GM18499 (cell line): ENCODE measurements around the gene NOP9.

ENCODE experiments used
- ATAC-seq: cut with Tn5 transposase; IDR thresholded peaks from one replicate; pipeline ENCODE4 v1.9.1; 2021; ENCODE audit warnings: moderate number of reproducible peaks; ENCODE audit not compliant: insufficient read depth, unreplicated experiment

Gene NOP9

DNA sequence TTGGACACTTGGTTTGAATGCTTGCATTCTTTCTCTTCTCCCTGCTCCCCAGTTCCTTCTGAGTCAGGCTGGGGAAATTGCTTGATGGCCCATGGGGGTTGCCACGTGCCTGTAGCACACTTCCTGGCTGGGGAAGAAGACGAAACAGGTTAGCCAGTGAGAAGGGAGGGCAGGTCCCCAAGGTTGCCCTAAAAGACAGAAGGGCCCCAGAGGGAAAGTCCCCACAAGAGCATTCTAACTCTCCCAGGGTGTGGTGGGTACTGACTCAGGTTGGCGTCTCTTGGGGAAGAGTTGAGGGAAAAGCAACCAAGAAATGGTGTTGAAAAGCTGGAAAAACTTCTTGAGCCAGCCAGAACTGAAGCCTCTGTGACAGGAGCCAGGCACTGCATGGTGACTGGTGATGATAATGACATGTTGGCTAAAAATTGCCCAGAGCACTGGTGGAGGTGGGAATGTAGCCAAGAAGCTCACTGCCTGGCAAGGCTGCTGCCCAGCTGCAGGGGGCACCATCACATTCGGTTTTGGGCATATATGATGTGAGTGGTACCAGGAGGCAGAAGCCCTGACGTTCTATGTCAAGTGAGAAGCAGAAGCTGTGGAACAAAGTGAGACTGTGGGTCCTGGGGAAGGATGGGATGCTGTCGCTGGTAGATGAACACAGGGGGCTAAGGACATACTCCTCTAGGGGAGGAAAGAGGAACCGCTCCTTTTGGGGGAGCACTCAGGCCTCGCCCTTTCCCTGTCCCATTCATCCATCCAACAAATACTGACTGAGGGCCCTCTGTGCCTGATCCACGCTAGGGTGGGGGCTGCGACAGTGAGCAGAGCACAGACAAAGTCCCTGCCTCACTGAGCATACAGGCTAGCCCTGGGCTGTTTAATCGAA is 20.1 kb upstream of the NOP9 start:
- no peak for ATAC-seq

DNA sequence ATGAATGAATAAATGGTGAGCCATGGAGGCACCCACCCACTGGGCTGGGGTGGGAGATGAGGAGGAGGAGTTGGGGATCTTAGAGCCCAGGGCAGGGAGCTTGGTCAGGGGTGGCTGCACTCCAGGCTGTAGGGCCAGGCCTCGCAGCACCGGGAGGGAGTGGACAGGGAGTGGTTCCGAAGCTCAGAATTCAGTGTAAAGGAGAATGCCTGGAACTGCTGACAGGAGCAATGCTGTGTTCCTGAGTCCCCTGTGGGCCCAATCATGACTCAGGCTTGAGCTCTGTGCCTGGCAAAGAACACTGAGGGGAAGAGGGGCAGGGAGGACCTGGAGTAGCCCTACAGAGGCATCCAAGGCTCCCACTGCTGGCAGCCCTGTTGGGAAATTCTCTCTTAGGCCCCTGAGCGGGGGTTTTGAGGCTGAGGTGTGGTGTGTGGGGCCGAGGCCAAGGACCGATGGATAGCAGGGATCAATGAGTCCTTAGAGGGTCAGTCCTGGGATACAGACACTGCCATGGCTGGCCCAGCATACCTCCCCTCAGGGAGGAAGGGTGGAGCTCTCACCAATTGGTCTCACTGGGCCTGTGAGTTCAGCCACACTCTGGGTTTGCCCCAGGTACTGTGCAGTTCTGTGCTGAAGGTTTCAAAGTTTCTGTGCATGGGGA is 18.7 kb upstream of the NOP9 start:
- ATAC-seq = no peak

DNA sequence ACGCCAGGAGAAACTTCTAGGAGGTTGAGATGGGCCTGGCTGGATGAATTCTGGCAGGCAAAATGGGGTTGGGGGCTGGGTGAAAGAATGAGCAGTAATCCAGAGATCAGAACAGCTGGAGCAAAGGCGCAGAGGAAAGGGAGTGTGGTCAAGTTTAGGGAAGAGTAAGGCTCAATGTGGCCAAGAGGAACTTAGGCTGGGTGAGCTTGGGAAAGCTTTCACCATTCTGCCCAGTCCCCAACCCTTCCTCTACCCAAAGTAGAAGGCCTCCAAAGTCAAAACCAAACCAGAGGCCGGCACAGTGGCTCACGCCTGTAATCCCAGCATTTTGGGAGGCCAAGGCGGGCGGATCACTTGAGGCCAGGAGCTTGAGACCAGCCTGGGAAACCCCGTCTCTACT is 18.0 kb upstream of the NOP9 start:
- ATAC-seq = no peak

DNA sequence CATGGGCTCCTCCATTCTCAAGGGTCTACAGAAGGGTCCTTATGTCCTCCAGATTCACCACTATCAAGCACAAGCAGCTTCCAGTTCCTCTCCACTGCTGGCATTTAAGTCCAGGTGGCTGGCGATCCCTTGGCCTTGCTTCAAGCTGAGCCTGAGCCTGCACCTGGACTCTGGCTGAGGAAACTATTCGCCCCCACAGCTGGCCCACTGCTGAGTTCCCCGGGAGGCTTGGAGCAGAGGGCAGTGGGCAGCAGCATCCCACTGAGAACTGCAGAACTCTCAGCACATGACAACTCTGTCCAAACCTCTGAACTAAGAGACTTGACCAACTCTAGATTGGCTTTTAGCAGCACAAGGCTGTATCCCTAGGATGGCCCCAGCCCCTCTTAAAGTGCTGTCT is 16.9 kb upstream of the NOP9 start:
- no peak for ATAC-seq

DNA sequence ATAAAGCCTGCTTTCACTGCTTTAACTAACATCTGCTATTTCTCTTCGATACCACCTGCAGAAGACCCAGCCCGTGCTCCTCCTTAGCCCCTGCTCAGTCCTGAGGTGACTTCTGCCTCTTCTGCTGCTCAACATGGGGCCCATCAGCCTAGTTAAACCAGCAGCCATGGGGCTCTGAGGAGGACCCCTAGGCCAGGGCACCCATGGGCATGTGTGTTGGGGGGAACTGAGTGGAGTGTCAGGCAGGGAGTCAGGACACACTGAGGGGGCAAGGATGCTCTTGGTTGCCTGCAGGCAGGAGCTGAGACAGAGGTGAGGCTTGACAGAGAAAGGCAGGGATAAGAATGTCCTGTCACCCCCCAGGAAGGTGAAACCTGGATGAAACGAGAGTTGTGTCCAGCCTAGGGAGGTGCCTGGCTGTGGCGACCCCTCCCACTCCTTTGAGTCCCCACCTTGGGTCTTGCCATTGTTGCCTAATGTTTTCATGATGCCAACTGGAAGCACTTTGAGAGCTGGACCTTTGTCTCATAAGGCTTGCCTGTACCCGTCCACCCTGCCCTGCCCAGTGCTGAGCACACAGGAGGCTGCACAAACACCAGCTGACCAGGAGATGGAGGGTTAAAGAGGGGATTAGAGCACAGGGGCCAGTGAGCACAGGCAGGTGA is 15.7 kb upstream of the NOP9 start:
- ATAC-seq = no peak

DNA sequence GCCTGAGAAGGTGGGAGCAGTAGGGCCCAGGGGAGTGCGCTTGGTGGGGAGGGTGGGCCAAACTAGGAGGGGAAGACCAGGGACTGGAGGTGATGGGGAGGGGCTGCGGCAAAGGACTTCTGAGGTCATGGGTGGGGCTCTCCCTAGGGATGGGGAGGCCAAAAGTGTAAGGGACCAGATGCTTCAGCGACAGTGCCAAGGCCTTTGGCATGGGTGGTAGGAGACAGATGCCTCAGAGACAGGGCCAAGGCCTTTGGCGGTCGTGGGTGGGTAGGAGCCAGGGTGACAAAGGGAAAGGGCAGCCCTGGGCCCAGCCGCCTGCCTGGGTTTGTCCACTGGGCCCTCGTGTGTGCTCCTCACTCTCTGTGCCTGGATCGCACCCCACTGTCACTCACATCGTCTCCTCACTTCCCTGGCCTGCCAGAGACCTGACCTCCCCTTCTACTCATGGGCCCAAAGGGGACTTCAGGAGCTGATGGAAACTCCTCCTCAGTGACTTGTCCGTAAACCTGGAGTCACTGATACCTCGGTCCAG is 15.1 kb upstream of the NOP9 start:
- no peak for ATAC-seq

DNA sequence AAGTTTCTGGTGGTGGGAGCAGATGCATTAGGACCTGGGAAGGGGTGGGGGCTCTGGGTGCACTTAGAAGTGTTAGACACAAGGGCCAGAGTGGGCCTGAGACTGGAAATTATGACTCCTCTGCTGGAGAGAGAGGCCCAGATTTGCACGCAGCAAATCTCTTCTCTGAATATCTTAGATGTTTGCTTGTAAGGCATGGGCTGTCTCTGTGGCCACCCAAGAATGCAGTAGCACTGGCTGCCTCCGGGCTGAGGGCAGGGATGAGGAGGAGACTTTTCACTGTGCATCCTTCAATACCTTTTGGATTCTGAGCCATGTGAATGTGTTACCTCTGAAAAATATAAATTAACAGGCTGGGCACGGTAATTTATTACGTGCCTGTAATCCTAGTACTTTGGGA is 14.3 kb upstream of the NOP9 start:
- ATAC-seq = no peak

DNA sequence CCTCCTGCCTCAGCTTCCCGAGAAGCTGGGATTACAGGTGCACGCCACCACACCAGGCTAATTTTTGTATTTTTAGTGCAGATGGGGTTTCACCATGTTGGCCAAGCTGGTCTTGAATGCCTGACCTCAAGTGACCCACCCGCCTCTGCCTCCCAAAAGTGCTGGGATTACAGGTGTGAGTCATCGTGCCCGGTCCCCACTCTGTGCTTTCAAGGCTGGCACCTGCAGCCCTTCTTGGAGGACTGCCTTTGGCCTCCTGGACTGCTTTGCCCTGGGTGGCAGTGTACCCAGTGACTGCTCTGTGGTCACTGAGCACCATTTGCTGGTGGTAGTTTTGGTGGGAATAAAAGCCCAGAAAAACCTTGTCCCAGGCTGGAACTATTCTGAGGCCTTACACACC is 12.7 kb upstream of the NOP9 start:
- no peak for ATAC-seq

DNA sequence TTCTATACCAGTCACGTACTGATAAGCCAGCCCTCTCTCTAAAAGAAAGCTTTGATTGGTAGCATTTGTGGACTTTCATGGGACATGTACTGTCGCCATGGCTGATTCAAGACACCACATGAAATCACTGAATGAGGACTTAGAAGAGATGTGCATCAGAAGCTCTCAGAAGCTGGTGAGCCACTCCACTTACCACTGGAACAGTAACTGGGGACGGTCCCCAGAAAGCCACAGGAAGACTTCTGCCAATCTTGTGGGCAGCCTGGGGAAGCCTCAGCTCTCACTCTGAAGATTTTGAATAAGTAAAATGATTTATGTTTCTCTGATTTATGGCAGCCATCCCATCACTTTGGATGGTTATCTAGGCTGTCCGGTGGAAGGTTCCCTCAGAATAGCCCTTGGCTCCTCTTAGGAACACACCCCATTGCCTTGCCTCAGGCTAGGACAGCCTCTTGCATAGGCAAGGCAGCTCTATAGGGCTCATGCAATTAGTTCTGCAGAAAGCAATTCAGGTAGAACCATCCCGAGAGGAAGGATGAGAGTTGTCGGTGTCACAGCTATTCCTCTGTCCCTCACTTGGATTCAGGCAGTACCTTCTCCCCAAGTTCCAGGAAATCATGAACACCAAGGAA is 9.9 kb upstream of the NOP9 start:
- no peak for ATAC-seq

DNA sequence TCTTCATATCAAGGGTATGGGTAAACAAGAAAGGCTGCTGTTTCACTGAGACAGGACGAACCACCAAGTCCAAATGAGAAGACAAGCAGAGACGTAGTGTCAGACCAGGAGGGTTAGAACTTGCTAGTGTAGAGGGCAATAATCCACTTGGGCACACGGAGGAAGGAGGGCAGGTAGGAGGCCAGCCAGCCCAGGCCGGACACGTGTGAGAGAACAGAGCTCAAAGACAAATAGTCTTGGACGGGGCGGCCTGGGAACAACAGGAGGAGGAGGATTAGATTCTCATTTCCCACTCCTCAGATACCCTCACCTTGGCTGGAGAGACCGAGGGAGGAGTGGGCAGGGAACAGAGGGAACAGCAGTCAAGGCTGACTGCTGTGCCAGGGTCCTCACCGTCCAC is 8.9 kb upstream of the NOP9 start:
- ATAC-seq = no peak

DNA sequence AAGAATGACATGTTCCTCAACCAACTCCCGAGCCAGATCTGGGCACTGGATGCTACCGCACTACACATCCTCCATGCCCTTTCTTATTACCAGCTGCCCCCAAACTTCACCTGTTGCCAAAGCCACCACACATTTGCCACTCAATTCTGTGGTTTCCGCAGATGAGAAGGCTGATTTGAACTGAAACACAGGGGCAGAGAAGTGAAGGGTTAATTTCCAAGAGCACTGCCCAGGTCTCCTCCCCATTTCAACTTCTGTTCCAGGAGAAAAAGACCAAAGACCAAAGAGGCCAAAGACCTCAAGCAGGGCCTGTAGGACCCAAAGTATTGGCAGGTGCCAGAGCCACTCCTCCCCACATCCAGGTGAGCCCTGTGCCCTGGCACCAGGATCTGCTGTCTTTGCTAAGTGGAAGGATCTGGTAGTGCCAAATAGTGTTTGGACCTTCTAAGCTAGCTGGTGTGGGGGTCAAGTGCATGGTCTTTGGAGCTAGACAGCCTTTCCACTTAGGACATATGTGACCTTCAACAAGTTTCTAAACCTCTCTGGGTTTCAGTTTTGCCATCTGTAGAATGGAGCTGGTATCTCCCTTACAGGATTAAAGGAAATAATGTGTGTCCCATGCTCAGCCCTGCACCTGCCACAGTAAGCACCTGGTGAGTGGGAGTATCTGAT is 8.1 kb upstream of the NOP9 start:
- ATAC-seq = no peak

DNA sequence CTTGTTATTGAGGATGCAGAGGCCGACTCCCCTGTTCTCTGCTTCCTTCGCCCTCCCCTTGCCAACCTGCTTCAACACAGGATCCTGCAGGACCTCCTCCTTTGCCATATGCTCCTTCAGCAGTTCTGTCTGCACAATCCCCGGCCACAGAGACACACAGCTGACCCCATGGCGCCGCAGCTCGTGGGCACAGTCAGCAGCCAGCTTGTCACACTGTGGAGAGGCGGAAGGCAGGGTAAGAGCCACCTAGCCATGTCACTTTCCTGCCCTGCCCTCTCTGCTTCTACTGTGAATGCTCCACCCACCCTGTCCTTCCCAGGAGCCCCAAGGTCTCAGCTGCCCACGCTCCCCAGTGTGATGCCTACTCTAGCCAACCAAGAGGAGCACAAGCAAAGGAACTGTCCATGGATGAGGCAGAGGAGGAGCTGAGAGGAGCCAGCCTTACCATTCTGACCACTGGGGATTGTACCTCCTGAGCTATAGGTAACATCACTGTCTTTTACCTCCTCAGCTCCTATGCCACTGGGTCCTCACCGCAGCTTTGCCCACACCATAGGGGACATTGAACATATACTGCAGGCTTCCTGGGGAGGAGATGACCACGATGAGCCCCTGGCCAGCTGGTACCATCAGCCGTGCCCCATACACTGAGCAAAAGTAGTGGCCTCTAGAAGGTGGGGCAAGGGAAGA is 7.4 kb upstream of the NOP9 start:
- ATAC-seq = no peak

DNA sequence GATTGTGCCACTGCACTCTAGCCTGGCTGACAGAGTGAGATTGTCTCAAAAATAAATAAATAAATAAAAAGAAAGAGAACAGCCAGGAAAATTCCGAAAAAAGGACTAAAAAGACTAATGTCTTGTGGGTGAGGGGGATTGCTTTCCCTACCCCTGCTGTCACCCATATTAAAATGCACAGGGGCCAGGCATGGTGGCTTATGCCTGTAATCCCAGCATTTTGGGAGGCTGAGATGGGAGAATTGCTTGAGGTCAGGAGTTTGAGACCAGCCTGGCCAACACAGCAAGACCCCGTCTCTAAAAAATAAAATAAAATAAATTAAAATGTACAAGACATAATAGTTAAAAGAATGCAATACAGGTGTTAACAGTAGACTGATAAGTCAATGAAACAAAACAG is 6.1 kb upstream of the NOP9 start:
- ATAC-seq = no peak

DNA sequence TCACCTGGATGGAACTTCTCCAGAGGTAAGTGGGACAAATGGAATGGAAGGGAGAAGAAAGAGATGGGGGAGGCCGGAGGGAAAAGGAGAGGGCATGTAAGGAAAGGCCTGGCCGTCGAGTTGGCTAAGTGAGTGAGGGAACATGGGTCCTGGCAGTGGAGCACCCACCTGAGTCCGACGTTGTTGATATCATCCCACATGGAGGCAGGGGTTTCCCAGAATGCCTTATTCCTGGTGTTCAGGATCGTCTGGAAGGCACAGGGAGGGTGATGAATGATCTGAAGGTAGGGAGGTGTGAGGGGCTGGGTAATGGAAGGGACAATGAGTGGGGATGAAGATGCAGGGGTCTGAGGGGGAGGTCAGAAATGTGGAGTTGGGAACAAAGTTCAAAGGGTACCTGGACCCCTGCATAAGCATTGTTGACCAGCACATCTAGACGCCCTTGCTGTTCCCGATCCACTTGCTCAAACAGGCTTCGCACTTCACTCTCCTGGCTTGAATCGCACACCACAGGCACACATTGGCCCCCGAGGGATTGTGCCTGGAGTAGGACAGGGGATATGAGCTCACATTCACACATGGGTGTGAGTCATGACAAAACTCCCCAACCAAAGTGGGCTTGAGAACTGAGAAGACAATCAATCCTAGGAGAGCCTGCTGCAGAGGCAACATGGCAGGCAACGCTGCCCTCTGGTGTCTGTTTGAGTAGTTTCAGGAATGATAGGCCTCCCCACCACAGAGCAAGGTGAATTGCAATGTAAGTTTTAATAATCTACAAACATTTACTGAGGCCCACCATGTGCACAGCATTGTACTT is 3.1 kb upstream of the NOP9 start:
- peak; percentile 69 for ATAC-seq

DNA sequence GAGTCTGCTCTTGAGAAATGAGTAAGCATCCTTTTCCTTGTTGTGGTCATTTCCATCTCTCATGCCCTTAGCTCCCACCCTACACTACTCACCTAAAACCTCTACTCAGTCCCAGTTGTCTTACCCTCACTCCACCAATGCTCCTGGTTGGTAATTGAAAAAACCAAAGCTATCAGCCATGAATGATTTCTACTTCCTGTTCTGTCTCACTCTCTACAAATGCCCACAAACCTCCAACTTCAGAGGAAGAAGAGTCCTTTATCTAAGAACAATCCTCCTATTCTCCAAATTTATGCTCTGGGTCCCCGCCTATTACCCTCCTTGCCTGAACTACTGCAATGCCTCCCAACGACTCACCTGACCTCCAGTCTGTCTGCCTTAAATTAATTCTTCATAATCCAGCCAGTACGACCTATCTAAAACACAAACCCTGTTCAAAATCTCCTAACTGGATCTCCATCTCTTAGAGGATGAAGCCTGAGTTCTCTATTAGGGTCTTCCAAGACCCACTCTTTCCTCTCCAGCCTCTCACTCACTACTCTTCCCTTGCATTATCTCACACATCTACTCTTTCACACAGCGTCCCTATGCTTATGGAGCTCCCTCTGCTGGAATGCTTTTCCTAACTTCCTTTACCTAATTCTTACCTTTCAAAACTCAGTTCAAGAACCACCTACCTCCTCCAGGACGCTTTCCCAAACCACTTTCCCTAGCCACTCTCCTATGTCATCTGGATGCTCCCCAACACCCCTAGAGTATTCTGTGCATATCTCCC is 2.3 kb upstream of the NOP9 start:
- ATAC-seq = no peak

DNA sequence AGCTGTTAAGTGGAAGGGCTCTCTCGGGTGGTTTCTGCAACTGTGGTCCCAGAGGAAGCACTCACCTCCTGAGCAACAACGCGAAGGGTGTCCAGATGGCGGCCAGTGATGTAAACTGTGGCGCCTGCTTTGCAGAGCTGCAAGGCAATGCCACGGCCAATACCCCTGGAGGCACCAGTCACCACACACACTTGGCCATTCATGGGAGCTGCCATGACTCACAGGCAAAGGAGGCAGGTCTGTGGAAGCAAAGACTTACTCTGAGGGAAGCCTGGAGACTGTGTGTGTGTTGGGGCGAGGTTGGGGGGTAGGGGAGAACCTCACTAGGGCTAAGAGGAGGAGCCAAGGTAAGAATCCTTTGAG is 777 bp upstream of the NOP9 start:
- ATAC-seq = peak; percentile 2

DNA sequence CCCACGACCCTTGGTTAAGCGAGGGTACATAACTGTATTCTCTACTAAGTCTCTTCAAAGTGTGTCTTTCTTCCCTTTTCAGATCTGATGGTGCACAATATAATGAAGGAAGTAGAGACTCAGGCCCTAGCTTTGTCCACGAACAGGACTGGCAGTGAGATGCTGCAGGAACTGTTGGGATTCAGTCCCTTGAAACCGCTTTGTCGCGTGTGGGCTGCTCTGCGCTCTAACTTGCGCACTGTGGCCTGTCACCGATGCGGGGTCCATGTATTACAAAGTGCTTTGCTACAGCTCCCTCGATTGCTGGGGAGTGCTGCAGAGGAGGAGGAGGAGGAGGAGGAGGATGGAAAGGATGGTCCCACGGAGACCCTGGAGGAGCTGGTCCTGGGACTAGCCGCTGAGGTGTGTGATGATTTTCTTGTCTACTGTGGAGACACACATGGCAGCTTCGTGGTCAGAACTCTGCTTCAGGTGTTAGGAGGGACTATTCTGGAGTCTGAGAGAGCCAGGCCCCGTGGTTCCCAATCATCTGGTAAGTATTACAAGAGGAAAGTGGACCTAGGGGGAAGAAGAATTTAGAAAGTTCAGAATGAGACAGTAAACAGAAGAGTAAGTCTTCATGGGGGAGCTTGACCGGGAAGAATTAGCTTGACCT is 803 bp downstream of the NOP9 start:
- no peak for ATAC-seq

DNA sequence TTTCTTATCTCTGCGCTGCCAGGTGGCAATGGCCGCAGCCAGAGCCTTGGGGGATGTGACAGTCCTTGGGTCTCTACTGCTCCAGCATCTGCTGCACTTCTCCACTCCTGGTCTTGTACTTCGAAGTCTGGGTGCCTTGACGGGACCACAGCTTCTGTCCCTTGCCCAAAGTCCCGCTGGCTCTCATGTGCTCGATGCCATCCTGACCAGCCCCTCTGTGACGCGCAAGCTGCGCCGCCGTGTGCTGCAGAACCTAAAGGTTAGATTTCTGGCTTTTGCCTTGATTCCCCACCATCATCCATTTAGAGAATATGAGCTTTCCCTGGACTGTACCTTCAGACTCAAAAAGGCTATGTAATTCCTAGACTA is 4.4 kb downstream of the NOP9 start:
- no peak for ATAC-seq
